Ovary (tissue), 3 donors: Measurements from ENCODE around the gene OR2V2.

Source experiments
- EP300 ChIP-seq: sonication (generic); formaldehyde crosslinking; IDR thresholded peaks from one replicate; pipeline ENCODE4 v1.6.1; 2017; ENCODE audit warnings: antibody characterized with exemption
- POLR2A ChIP-seq: fragments of 450-650 bp; IDR thresholded peaks from one replicate; pipeline ENCODE4 v1.6.1; 2017; ENCODE audit warnings: antibody characterized with exemption, mild to moderate bottlenecking, moderate library complexity
- TF ChIP-seq, protein P1 (sequence below), 3 donors: fragments of 450-650 bp in 2 of 3; fragments of 200-600 bp in 1 of 3; IDR thresholded peaks; one replicate each; pipeline versions ENCODE4 v1.5.1 to v1.8.0; 2016 to 2022; ENCODE audit warnings: antibody characterized with exemption in 3 of 3, mild to moderate bottlenecking in 1 of 3
- donor health status: DM: no; HTN: no; CAD: no.

DNA sequence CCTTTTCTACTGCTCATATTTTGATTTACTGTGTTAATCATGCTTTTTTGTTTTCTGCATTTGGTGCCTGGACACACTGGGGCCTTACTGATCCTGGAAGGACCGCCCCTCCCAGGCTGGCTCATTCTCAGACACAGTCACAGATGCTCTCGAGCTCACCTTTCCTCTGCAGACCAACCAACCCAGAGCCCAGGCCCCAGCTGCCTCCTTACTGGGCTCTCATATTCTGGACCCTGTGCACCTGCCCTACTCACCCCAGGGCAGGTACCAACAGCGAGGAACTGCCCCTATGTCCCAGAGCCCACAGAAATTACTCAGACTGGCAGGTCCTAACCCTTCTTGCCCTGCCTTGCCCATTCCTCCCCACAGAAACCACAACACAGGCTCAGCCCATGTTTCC lies 6.6 kb upstream of the OR2V2 start:
- TF ChIP-seq POLR2A (no peak), EP300 (no peak)
- TF ChIP-seq, protein P1, sequence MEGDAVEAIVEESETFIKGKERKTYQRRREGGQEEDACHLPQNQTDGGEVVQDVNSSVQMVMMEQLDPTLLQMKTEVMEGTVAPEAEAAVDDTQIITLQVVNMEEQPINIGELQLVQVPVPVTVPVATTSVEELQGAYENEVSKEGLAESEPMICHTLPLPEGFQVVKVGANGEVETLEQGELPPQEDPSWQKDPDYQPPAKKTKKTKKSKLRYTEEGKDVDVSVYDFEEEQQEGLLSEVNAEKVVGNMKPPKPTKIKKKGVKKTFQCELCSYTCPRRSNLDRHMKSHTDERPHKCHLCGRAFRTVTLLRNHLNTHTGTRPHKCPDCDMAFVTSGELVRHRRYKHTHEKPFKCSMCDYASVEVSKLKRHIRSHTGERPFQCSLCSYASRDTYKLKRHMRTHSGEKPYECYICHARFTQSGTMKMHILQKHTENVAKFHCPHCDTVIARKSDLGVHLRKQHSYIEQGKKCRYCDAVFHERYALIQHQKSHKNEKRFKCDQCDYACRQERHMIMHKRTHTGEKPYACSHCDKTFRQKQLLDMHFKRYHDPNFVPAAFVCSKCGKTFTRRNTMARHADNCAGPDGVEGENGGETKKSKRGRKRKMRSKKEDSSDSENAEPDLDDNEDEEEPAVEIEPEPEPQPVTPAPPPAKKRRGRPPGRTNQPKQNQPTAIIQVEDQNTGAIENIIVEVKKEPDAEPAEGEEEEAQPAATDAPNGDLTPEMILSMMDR (IDR thresholded peaks at IDR 0.05): no peak
